GM12878 (cell line): ENCODE measurements around the gene SMOC1. TPM values are rescaled to one million over a fixed set of nuclear protein-coding genes. Genes with fewer than 3 reads are reported as not detected.

Source experiments
- ATAC-seq: fragments of 200-7000 bp; cut with Tn5 transposase; 3 replicates; pipeline ENCODE4 v1.9.1; 2020; ENCODE audit warnings: mild to moderate bottlenecking, moderate library complexity
- BruUV-seq: library from RNA; stranded (reverse); fragments of 400-500 nt; replicated peaks from 2 replicates; lab custom pipeline; 2021; lab: Mats Ljungman, UMichigan
- CTCF ChIA-PET: fragments of 300-600 bp; sonication (Branson Sonifier 250); formaldehyde crosslinking; extraction: SDS; loops from one replicate; lab custom pipeline; 2021; ENCODE audit warnings: inconsistent platforms; lab: Yijun Ruan, JAX
- POLR2A ChIA-PET: fragments of 350-600 bp; formaldehyde crosslinking; extraction: SDS; loops from one replicate; lab custom pipeline; 2021; ENCODE audit warnings: inconsistent platforms; lab: Charles Lee
- RAD21 ChIA-PET: fragments of 300-600 bp; sonication (Branson Sonifier 250); formaldehyde crosslinking; loops from one replicate; lab custom pipeline; 2023; ENCODE audit warnings: antibody characterized with exemption; ENCODE audit not compliant: unreplicated experiment; lab: Charles Lee
- SMC1A ChIA-PET: fragments of 300-600 bp; sonication (Branson Sonifier 250); formaldehyde crosslinking; loops from one replicate; lab custom pipeline; 2023; ENCODE audit not compliant: unreplicated experiment, uncharacterized antibody; lab: Charles Lee
- DNase-seq: peaks from one replicate; pipeline ENCODE4 v3.0.0-alpha.2; 2011; ENCODE audit warnings: low read depth, low spot score
- FAIRE-seq: peaks from 3 replicates; lab custom pipeline; 2011; peaks lifted over from hg19 to GRCh38; lab: Jason Lieb, UNC
- H2AFZ ChIP-seq: 2 replicates; pipeline ENCODE4 v1.6.0; 2011; ENCODE audit warnings: low read depth, low read length, control low read depth; ENCODE audit not compliant: control insufficient read depth
- H3K27ac ChIP-seq: 2 replicates; pipeline ENCODE4 v1.5.1; 2011; ENCODE audit warnings: control low read depth; ENCODE audit not compliant: control insufficient read depth, insufficient read depth
- H3K27me3 ChIP-seq, 2 experiments: replicated peaks in 1 of 2; 2 replicates each; pipeline versions ENCODE4 v1.6.0 to v1.6.1; 2011; ENCODE audit warnings: low read length in 1 of 2; ENCODE audit not compliant: control insufficient read depth in 2 of 2, insufficient read depth in 2 of 2
- H3K36me3 ChIP-seq, 2 experiments: 2 replicates each; pipeline ENCODE4 v1.5.1; 2011; ENCODE audit warnings: low read length in 1 of 2; ENCODE audit not compliant: control insufficient read depth in 2 of 2, insufficient read depth in 2 of 2
- H3K4me1 ChIP-seq: 2 replicates; pipeline ENCODE4 v1.6.1; 2011; ENCODE audit warnings: mild to moderate bottlenecking, low read length, moderate library complexity, mixed read lengths; ENCODE audit not compliant: control insufficient read depth, insufficient read depth
- H3K4me2 ChIP-seq: 2 replicates; pipeline ENCODE4 v1.6.0; 2011; ENCODE audit warnings: control low read depth; ENCODE audit not compliant: control insufficient read depth, insufficient read depth
- H3K4me3 ChIP-seq: fragments of 200-600 bp; sonication (generic); 2 replicates; pipeline ENCODE4 v1.5.1; 2016
- H3K79me2 ChIP-seq: 2 replicates; pipeline ENCODE4 v1.6.0; 2011; ENCODE audit warnings: low read length; ENCODE audit not compliant: control insufficient read depth, insufficient read depth
- H3K9ac ChIP-seq: 2 replicates; pipeline ENCODE4 v1.8.0; 2011; ENCODE audit warnings: low read length, control low read depth, mixed read lengths; ENCODE audit not compliant: control insufficient read depth, insufficient read depth
- H3K9me3 ChIP-seq: replicated peaks from 3 replicates; pipeline ENCODE4 v1.5.1; 2011; ENCODE audit warnings: mild to moderate bottlenecking, low read length; ENCODE audit not compliant: control insufficient read depth, insufficient read depth
- H4K20me1 ChIP-seq: 2 replicates; pipeline ENCODE4 v1.6.0; 2011; ENCODE audit not compliant: control insufficient read depth, insufficient read depth
- CHD1 ChIP-seq: IDR thresholded peaks from 2 replicates; pipeline ENCODE4 v1.6.1; 2012; ENCODE audit warnings: low read depth, low read length, improper control_type of control experiment
- EP300 ChIP-seq, 2 experiments: fragments of 150-350 bp in 1 of 2; IDR thresholded peaks; 2 replicates each; pipeline ENCODE4 v1.6.1; 2011 to 2012; ENCODE audit warnings: low read depth in 2 of 2, low read length in 2 of 2, borderline replicate concordance in 1 of 2, improper control_type of control experiment in 1 of 2, inconsistent platforms in 1 of 2; ENCODE audit not compliant: control insufficient read depth in 1 of 2
- JUND ChIP-seq: IDR thresholded peaks from 2 replicates; pipeline ENCODE4 v1.6.1; 2012; ENCODE audit warnings: low read depth, mild to moderate bottlenecking, low read length, improper control_type of control experiment, moderate library complexity
- MTA3 ChIP-seq: IDR thresholded peaks from 2 replicates; pipeline ENCODE4 v1.6.1; 2012; ENCODE audit warnings: low read length, inconsistent platforms, borderline replicate concordance
- NFXL1 ChIP-seq: fragments of 450-650 bp; IDR thresholded peaks from 2 replicates; pipeline ENCODE4 v1.6.1; 2017; ENCODE audit warnings: antibody characterized with exemption, mild to moderate bottlenecking, borderline replicate concordance
- PAX8 ChIP-seq: fragments of 450-650 bp; IDR thresholded peaks from 2 replicates; pipeline ENCODE4 v1.6.1; 2017; ENCODE audit warnings: mild to moderate bottlenecking, moderate library complexity
- RB1 ChIP-seq: fragments of 450-650 bp; formaldehyde crosslinking; IDR thresholded peaks from 2 replicates; pipeline ENCODE4 v1.6.1; 2017; ENCODE audit warnings: mild to moderate bottlenecking, borderline replicate concordance
- SMC3 ChIP-seq: IDR thresholded peaks from 2 replicates; pipeline ENCODE4 v1.6.1; 2011; ENCODE audit warnings: low read length, improper control_type of control experiment, borderline replicate concordance
- SUPT20H ChIP-seq: IDR thresholded peaks from 2 replicates; pipeline ENCODE4 v1.6.1; 2011; ENCODE audit warnings: low read depth, mild to moderate bottlenecking, low read length, moderate library complexity, borderline replicate concordance; ENCODE audit not compliant: control insufficient read depth
- TCF7 ChIP-seq: IDR thresholded peaks from 2 replicates; pipeline ENCODE4 v1.6.1; 2014; ENCODE audit warnings: antibody characterized with exemption, borderline replicate concordance
- YY1 ChIP-seq: IDR thresholded peaks from 2 replicates; pipeline ENCODE4 v1.6.1; 2011; ENCODE audit warnings: low read depth, mild to moderate bottlenecking, low read length
- ZNF207 ChIP-seq: fragments of 450-650 bp; IDR thresholded peaks from 2 replicates; pipeline ENCODE4 v1.6.1; 2014; ENCODE audit warnings: antibody characterized with exemption, mild to moderate bottlenecking, borderline replicate concordance
- WGBS: methylation state at CpG from one replicate; pipeline ENCODE4 v1.1.6; 2016; ENCODE audit warnings: low lambda C conversion rate; ENCODE audit not compliant: insufficient replicate concordance, insufficient coverage; ENCODE audit errors: missing lambda C conversion rate; 5-methylcytosine and 5-hydroxymethylcytosine counted together
- in situ Hi-C: fragments of 300-500 bp; cut with MboI; formaldehyde crosslinking; loops from 9 replicates; pipeline ENCODE4 v1.14.3; 2018; ENCODE audit warnings: mixed read lengths
- intact Hi-C: fragments of 100-400 bp; cut with micrococcal nuclease; formaldehyde crosslinking; loops from one replicate; pipeline ENCODE4 v1.14.2; 2022; ENCODE audit not compliant: unreplicated experiment
- polyA plus RNA-seq, 11 experiments: library from polyadenylated mRNA; depleted of rRNA in 4 of 11; unstranded in 6 of 11; stranded (reverse) in 5 of 11; fragments of >200 nt; fragmentation: Nextera tagmentation in 4 of 11; fragmentation: Illumina TruSeq in 1 of 11; extraction: Ambion mirVana in 4 of 11; extraction: Trizol in 1 of 11; gene quantifications; 1 replicate in 1 of 11; 2 replicates in 10 of 11; pipeline versions ENCODE4 v1.2.1 to v1.2.3, GENCODE V29; 2011 to 2016; ENCODE audit warnings: inconsistent platforms in 2 of 11, missing spikeins in 2 of 11, low read depth in 1 of 11
- total RNA-seq, 4 experiments: library from RNA; depleted of rRNA in 3 of 4; stranded (reverse); fragments of >200 nt in 3 of 4; fragmentation: Illumina TruSeq in 1 of 4; extraction: Trizol in 1 of 4; gene quantifications; 2 replicates each; pipeline versions ENCODE4 v1.2.1 to v1.2.3, GENCODE V29; 2013 to 2021
- TF ChIP-seq, protein P1 (sequence below): IDR thresholded peaks from 2 replicates; pipeline ENCODE4 v1.6.1; 2012; ENCODE audit warnings: low read length, inconsistent platforms
- TF ChIP-seq, protein P2 (sequence below): fragments of 450-650 bp; IDR thresholded peaks from 2 replicates; pipeline ENCODE4 v1.6.1; 2017; ENCODE audit warnings: low read depth, mild to moderate bottlenecking, moderate library complexity
- TF ChIP-seq, protein P3 (sequence below): IDR thresholded peaks from 2 replicates; pipeline ENCODE4 v1.6.1; 2012; ENCODE audit warnings: low read depth, low read length, improper control_type of control experiment

SMOC1 gene
- total and polyA plus RNA-seq, 10 of the 15 experiments (the other 5 are each of a cell fraction or from before 2014, with no cell fraction given), result 0.03 to 0.26 (median 0.14) TPM; not detected in 7

DNA sequence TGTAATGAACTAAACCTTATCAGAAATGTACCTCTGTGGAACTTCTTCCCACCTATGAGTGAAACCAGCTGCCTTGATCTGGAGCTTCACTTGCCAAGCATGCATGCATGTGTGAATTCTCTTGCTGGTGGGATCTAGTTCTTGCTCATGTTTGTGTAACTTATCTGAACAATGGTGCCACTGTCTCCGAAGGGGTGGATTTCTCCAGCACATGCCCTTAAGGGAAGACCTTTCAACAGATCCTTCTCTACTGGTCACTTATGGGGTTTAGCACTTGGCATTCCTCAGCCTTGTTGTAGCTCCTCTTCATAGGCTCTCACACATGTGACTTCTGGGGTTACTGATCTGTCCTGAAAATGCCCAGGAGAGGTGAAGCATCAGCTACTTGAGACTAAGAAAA lies 25.0 kb downstream of the SMOC1 start:
- ChIA-PET SMC1A (no interaction called here), RAD21 (no interaction called here), CTCF (no interaction called here), POLR2A (no interaction called here)
- Histone ChIP-seq H3K4me3 (no peak overlapping the region), H3K4me2 (no peak overlapping the region), H4K20me1 (no peaks in the 10 kb centered on the region), H3K36me3 (no peaks in the 10 kb centered on the region), H3K9ac (no peak overlapping the region), H3K79me2 (no peaks in the 10 kb centered on the region), H3K9me3 (no peaks in the 10 kb centered on the region), H3K27ac (no peak overlapping the region), H3K4me1 (peaks cover 5% of the 10 kb centered on the region), H2AFZ (no peak overlapping the region), H3K27me3 (peaks cover 0 to 3% of the 10 kb centered on the region in 2 experiments; a peak in 1 of 4 replicates)
- intact Hi-C loops, result no loop called here
- DNase-seq, result no peak
- no peak for FAIRE-seq
- no TSS peak for BruUV-seq
- ATAC-seq, result no peak
- in situ Hi-C loops, result no loop called here
- TF ChIP-seq TCF7, result no peak
- TF ChIP-seq EP300 (IDR thresholded peaks at IDR 0.05; ENCODE audit: borderline replicate concordance in 1 of 2, control insufficient read depth in 1 of 2, low read depth in 2 of 2, low read length in 2 of 2), result no peak
- no peak for TF ChIP-seq NFXL1
- TF ChIP-seq, protein P1, sequence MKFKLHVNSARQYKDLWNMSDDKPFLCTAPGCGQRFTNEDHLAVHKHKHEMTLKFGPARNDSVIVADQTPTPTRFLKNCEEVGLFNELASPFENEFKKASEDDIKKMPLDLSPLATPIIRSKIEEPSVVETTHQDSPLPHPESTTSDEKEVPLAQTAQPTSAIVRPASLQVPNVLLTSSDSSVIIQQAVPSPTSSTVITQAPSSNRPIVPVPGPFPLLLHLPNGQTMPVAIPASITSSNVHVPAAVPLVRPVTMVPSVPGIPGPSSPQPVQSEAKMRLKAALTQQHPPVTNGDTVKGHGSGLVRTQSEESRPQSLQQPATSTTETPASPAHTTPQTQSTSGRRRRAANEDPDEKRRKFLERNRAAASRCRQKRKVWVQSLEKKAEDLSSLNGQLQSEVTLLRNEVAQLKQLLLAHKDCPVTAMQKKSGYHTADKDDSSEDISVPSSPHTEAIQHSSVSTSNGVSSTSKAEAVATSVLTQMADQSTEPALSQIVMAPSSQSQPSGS, result no peak
- TF ChIP-seq SMC3, result no peak
- no peak for TF ChIP-seq CHD1
- TF ChIP-seq, protein P2, sequence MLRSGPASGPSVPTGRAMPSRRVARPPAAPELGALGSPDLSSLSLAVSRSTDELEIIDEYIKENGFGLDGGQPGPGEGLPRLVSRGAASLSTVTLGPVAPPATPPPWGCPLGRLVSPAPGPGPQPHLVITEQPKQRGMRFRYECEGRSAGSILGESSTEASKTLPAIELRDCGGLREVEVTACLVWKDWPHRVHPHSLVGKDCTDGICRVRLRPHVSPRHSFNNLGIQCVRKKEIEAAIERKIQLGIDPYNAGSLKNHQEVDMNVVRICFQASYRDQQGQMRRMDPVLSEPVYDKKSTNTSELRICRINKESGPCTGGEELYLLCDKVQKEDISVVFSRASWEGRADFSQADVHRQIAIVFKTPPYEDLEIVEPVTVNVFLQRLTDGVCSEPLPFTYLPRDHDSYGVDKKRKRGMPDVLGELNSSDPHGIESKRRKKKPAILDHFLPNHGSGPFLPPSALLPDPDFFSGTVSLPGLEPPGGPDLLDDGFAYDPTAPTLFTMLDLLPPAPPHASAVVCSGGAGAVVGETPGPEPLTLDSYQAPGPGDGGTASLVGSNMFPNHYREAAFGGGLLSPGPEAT, result no peak
- TF ChIP-seq RB1, result no peak
- TF ChIP-seq SUPT20H, result no peak
- TF ChIP-seq PAX8, result no peak
- TF ChIP-seq, protein P3, sequence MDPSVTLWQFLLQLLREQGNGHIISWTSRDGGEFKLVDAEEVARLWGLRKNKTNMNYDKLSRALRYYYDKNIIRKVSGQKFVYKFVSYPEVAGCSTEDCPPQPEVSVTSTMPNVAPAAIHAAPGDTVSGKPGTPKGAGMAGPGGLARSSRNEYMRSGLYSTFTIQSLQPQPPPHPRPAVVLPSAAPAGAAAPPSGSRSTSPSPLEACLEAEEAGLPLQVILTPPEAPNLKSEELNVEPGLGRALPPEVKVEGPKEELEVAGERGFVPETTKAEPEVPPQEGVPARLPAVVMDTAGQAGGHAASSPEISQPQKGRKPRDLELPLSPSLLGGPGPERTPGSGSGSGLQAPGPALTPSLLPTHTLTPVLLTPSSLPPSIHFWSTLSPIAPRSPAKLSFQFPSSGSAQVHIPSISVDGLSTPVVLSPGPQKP, result no peak
- no peak for TF ChIP-seq ZNF207
- TF ChIP-seq JUND, result no peak
- no peak for TF ChIP-seq MTA3
- TF ChIP-seq YY1, result no peak
- WGBS, result 19% methylated on average over 1 of the region's 1 CpG
